Peyer's patch (tissue), 4 donors: ENCODE data around the gene UGT1A8. TPM values are rescaled to one million over a fixed set of nuclear protein-coding genes. Genes with fewer than 3 reads are reported as not detected.

Source experiments
- DNase-seq, 3 donors: peaks; one replicate each; pipeline ENCODE4 v3.0.0-alpha.2; 2017 to 2019
- H3K27ac ChIP-seq, 4 donors: fragments of 200-600 bp; sonication (generic); one replicate each; pipeline ENCODE4 v1.5.1; 2016 to 2019
- H3K27me3 ChIP-seq, 2 donors: fragments of 200-600 bp; sonication (generic); one replicate each; pipeline ENCODE4 v1.5.1; 2019
- H3K36me3 ChIP-seq, 3 donors: fragments of 200-600 bp; sonication (generic); one replicate each; pipeline ENCODE4 v1.5.1; 2016 to 2019
- H3K4me1 ChIP-seq, 4 donors: fragments of 200-600 bp; sonication (generic); one replicate each; pipeline ENCODE4 v1.5.1; 2016 to 2019
- H3K4me3 ChIP-seq, 4 donors: fragments of 200-600 bp; sonication (generic); 1 replicate in 3 of 4; 2 replicates in 1 of 4; pipeline ENCODE4 v1.5.1; 2016 to 2019; ENCODE audit warnings: mild to moderate bottlenecking in 1 of 4
- H3K9me3 ChIP-seq, 4 donors: fragments of 200-600 bp; sonication (generic); one replicate each; pipeline ENCODE4 v1.5.1; 2016 to 2019; ENCODE audit warnings: mild to moderate bottlenecking in 1 of 4
- POLR2A ChIP-seq, 2 donors: fragments of 450-650 bp; IDR thresholded peaks; one replicate each; pipeline ENCODE4 v1.5.1; 2017; ENCODE audit warnings: antibody characterized with exemption in 2 of 2, mild to moderate bottlenecking in 2 of 2, moderate library complexity in 2 of 2
- total RNA-seq, 4 donors: library from RNA; depleted of rRNA; stranded (reverse); fragments of >200 nt; gene quantifications; one replicate each; pipeline ENCODE4 v1.1.0, GENCODE V29; 2016
- TF ChIP-seq, protein P1 (sequence below), 6 experiments: fragments of 450-650 bp in 4 of 6; fragments of 200-600 bp in 2 of 6; sonication (generic) in 1 of 6; IDR thresholded peaks; one replicate each; pipeline ENCODE4 v1.5.1; 2017 to 2019; ENCODE audit warnings: antibody characterized with exemption in 6 of 6, mild to moderate bottlenecking in 3 of 6, moderate library complexity in 1 of 6

The UGT1A8 gene
- total RNA-seq, 4 donors from 2014 or later, result 2.5 to 19.6 (median 10.5) TPM

DNA sequence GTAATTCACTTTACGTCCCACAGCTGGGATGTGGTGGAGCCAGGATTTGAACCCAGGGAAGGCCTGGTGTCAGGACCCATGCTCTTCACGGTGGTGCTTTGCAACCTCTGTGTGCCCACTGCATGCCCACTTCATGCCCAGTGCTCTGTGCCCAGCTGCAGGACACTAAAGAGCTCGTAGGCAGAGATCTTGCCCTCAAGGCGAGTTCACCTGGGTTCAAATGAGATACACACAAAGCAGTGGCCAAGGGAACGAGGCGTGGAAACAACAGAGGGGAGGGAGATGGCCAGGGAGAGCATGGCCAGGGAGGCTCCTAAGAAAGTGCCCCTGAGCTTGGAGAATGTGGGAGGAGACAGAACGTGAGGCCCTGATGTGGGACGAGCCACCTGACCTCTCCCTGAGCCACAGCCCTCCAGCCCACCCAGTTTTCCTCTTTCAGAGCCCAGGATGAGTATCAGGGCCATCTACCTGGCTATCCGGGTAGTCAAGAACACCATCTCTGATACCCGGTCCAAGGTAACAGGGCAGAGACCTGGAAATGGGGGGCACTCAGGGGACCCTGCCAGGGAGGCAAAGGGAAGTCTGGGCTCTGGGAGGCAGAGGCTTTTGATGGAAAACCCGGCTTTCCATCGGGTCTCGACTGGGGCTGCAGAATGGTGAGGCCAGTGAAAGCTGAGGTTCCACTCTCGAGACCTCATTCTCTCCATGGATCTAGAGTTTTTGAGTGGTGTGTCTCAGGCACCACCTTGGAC is 181.1 kb downstream of the UGT1A8 start:
- Histone ChIP-seq H3K27me3 (no peaks in the 10 kb centered on the region), H3K4me1 (no peaks in the 10 kb centered on the region), H3K9me3 (no peaks in the 10 kb centered on the region), H3K36me3 (no peaks in the 10 kb centered on the region), H3K27ac (no peak overlapping the region), H3K4me3 (no peak overlapping the region)
- TF ChIP-seq, protein P1, sequence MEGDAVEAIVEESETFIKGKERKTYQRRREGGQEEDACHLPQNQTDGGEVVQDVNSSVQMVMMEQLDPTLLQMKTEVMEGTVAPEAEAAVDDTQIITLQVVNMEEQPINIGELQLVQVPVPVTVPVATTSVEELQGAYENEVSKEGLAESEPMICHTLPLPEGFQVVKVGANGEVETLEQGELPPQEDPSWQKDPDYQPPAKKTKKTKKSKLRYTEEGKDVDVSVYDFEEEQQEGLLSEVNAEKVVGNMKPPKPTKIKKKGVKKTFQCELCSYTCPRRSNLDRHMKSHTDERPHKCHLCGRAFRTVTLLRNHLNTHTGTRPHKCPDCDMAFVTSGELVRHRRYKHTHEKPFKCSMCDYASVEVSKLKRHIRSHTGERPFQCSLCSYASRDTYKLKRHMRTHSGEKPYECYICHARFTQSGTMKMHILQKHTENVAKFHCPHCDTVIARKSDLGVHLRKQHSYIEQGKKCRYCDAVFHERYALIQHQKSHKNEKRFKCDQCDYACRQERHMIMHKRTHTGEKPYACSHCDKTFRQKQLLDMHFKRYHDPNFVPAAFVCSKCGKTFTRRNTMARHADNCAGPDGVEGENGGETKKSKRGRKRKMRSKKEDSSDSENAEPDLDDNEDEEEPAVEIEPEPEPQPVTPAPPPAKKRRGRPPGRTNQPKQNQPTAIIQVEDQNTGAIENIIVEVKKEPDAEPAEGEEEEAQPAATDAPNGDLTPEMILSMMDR (IDR thresholded peaks at IDR 0.05), result no peak
- no peak for TF ChIP-seq POLR2A (IDR thresholded peaks at IDR 0.05)
- DNase-seq, result peak in 1 of 3 donors; percentile 26

DNA sequence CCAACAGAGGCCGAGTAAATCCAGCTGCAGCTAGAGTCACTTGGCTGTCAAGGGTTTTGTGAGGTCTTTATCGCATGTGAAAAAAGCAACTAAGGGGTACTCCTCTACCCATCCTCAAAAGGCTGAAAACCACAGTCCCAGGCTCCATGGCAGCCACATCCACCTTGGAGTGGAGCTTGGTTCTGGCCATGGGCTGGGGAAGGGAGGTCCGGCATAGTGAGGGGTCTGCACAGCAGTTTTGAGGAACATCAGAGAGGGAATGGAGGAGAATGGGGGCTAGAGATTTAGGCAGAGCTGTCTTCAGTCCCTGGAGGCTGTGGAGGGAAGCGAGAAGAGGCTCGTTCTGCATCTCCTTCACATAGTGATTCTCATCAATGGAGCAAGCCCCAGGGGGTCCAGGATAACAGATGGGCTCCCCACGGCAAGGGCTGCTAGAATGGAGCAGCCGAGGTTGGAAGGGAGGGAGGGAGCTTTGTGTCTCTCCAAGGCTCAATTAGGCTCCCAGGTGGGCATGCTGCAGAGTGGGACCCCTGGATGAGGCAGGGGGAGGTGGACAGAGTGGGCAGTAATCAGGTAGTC is 181.7 kb downstream of the UGT1A8 start:
- H3K4me3 ChIP-seq, result no peak overlapping the region
- H3K27me3 ChIP-seq, result no peaks in the 10 kb centered on the region
- H3K27ac ChIP-seq, result no peak overlapping the region
- DNase-seq, result peak in 1 of 3 donors; percentile 20
- TF ChIP-seq, protein P1 (IDR thresholded peaks at IDR 0.05), result no peak
- no peak for TF ChIP-seq POLR2A (IDR thresholded peaks at IDR 0.05)
- no peaks in the 10 kb centered on the region for H3K36me3 ChIP-seq
- no peaks in the 10 kb centered on the region for H3K4me1 ChIP-seq
- H3K9me3 ChIP-seq, result no peaks in the 10 kb centered on the region

DNA sequence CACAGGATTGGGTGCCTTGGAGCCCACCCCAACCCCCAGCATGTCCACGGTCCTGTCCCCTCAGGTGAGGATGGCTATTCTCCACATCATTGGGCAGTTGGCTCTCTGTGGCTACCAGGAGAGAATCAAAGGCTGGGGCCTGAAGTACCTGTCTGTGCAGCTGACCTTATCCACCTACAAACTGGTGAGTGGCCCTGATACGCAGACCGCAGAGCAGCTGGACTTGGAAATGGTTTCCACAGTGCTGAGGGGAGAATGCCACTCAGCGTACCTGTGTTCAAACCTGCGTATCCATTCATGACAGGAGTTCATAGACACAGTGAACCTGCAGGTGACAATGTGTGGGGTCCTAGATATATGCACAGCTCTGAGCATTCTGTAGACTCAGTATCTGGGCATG is 182.3 kb downstream of the UGT1A8 start:
- H3K27ac ChIP-seq, result no peak overlapping the region
- no peak for DNase-seq
- H3K4me1 ChIP-seq, result no peaks in the 10 kb centered on the region
- H3K4me3 ChIP-seq, result no peak overlapping the region
- TF ChIP-seq, protein P1 (IDR thresholded peaks at IDR 0.05), result no peak
- TF ChIP-seq POLR2A (IDR thresholded peaks at IDR 0.05), result no peak
- no peaks in the 10 kb centered on the region for H3K36me3 ChIP-seq
- no peaks in the 10 kb centered on the region for H3K27me3 ChIP-seq
- H3K9me3 ChIP-seq, result no peaks in the 10 kb centered on the region

DNA sequence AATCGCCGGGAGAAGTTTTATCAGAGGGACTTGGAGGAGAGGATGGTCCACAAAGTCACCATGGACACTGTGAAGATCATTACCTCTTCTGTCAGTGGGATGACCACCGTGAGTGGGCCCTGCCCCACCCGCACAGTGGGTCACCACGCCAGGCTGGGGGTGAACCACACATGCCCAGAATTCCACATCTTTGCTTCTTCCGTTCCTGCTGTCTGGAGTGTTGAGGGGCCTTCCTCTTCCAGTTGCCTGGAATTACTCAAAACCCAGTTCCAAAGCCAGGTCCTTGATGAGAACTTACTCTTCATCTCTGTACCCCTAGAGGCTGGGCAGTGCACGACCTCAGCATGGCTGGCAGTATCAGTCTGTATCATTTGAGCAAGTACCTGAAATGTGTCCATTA is 182.8 kb downstream of the UGT1A8 start:
- Histone ChIP-seq H3K9me3 (no peaks in the 10 kb centered on the region), H3K27ac (no peak overlapping the region), H3K4me1 (no peaks in the 10 kb centered on the region), H3K36me3 (no peaks in the 10 kb centered on the region), H3K27me3 (no peaks in the 10 kb centered on the region), H3K4me3 (no peak overlapping the region)
- DNase-seq, result no peak
- TF ChIP-seq, protein P1 (IDR thresholded peaks at IDR 0.05), result no peak
- no peak for TF ChIP-seq POLR2A (IDR thresholded peaks at IDR 0.05)

DNA sequence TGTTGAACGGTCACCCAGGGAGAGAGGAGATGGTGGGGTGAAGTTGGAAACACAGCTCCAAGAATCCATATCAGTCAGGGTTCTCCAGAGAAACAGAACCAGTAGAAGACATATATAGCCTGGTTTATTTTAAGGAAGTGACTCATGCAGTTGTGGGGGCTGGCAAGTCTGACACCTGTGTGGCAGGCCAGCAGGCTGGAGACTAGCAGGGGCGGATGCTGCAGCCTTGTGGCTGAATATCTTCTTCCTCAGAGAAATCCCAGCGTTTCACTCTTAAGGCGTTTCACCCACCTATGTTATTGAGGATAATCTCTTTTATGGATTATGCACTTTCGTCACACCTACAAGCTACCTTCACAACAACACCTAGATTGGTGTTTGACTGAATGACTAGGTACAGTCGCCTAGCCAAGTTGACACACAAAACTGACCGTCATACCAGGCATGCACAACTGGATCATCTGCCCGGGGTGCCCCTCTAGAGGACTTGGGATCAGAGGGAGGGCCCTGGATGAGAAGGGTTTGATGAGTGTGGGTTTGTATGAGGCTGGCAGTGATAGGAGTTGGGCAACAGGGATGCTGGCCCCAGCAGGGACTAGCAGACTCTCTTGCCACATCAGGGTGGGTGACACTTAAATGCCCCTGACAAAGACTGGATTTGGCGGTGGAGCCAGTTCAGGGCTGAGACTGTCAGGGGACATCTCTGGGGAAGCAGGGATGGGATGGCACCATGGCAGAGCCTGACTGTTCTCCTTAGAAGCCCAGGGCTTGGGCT is 184.1 kb downstream of the UGT1A8 start:
- Histone ChIP-seq H3K4me1 (no peaks in the 10 kb centered on the region), H3K27ac (no peak overlapping the region), H3K9me3 (no peaks in the 10 kb centered on the region), H3K27me3 (no peaks in the 10 kb centered on the region), H3K4me3 (no peak overlapping the region), H3K36me3 (no peaks in the 10 kb centered on the region)
- peak in 1 of 3 donors; percentile 21 for DNase-seq
- TF ChIP-seq, protein P1 (IDR thresholded peaks at IDR 0.05), result no peak
- TF ChIP-seq POLR2A (IDR thresholded peaks at IDR 0.05), result no peak
